ENCODE data around the gene ZBTB32. TPM values are rescaled to one million over a fixed set of nuclear protein-coding genes. Genes with fewer than 3 reads are reported as not detected.

ZBTB32 gene
- total RNA-seq, 4 donors from 2014 or later = not detected

GRCh38 chr19:35720163-35720524 is 15.8 kb downstream of the ZBTB32 start:
- TF ChIP-seq CTCF (IDR thresholded peaks at IDR 0.05) = no peak
- no peak for TF ChIP-seq POLR2A (IDR thresholded peaks at IDR 0.05)
- DNase-seq = no peak
- H3K9me3 ChIP-seq = no peaks in the 10 kb centered on the region
- H3K4me3 ChIP-seq = no peak overlapping the region
- no peaks in the 10 kb centered on the region for H3K36me3 ChIP-seq
- no peak overlapping the region for H3K27ac ChIP-seq
- no peaks in the 10 kb centered on the region for H3K27me3 ChIP-seq
- intact Hi-C loops (cut with DNase I; ENCODE audit: low total_unique reads) = no loop called here
- H3K4me1 ChIP-seq = peaks cover 8 to 10% of the 10 kb centered on the region in 2 donors

GRCh38 chr19:35720648-35721047 is 16.3 kb downstream of the ZBTB32 start:
- Histone ChIP-seq H3K9me3 (no peaks in the 10 kb centered on the region), H3K4me3 (no peak overlapping the region), H3K4me1 (peaks cover 5% of the 10 kb centered on the region in 2 donors), H3K27ac (no peak overlapping the region), H3K36me3 (no peaks in the 10 kb centered on the region), H3K27me3 (no peaks in the 10 kb centered on the region)
- no peak for TF ChIP-seq CTCF (IDR thresholded peaks at IDR 0.05)
- no peak for TF ChIP-seq POLR2A (IDR thresholded peaks at IDR 0.05)
- no peak for DNase-seq
- intact Hi-C loops (cut with DNase I; ENCODE audit: low total_unique reads) = no loop called here

- Histone ChIP-seq H3K4me1 (no peaks in the 10 kb centered on the region), H3K27me3 (no peaks in the 10 kb centered on the region), H3K9me3 (no peaks in the 10 kb centered on the region), H3K27ac (no peak overlapping the region), H3K36me3 (no peaks in the 10 kb centered on the region), H3K4me3 (no peak overlapping the region)
- TF ChIP-seq POLR2A (IDR thresholded peaks at IDR 0.05) (no peak), CTCF (IDR thresholded peaks at IDR 0.05) (no peak)
- no peak for DNase-seq
- intact Hi-C loops (cut with DNase I; ENCODE audit: low total_unique reads) = no loop called here
Measured at GRCh38 chr19:35721374-35721773, 17.0 kb downstream of the ZBTB32 start.

- Histone ChIP-seq H3K9me3 (no peaks in the 10 kb centered on the region), H3K27ac (no peak overlapping the region), H3K4me3 (no peak overlapping the region), H3K4me1 (no peaks in the 10 kb centered on the region), H3K27me3 (no peaks in the 10 kb centered on the region), H3K36me3 (no peaks in the 10 kb centered on the region)
- TF ChIP-seq CTCF (IDR thresholded peaks at IDR 0.05) (no peak), POLR2A (IDR thresholded peaks at IDR 0.05) (no peak)
- no peak for DNase-seq
- intact Hi-C loops (cut with DNase I; ENCODE audit: low total_unique reads) = no loop called here
Measured at GRCh38 chr19:35722461-35722860, 18.1 kb downstream of the ZBTB32 start.

GRCh38 chr19:35722897-35723296 is 18.5 kb downstream of the ZBTB32 start:
- no peak for DNase-seq
- Histone ChIP-seq H3K27me3 (no peaks in the 10 kb centered on the region), H3K36me3 (no peaks in the 10 kb centered on the region), H3K4me1 (no peaks in the 10 kb centered on the region), H3K4me3 (no peak overlapping the region), H3K9me3 (no peaks in the 10 kb centered on the region), H3K27ac (no peak overlapping the region)
- TF ChIP-seq POLR2A (IDR thresholded peaks at IDR 0.05) (no peak), CTCF (IDR thresholded peaks at IDR 0.05) (no peak)
- intact Hi-C loops (cut with DNase I; ENCODE audit: low total_unique reads) = no loop called here

Measured in uterus (tissue), 4 donors.